Measurements from ENCODE around the gene CCL23. TPM values are rescaled to one million over a fixed set of nuclear protein-coding genes. Genes with fewer than 3 reads are reported as not detected.
"Not testable (repeated sequence)": the region's sequence is repeated elsewhere in the genome, so short reads cannot be mapped to it uniquely, and the experiment has no call there.

The CCL23 gene
- total and polyA plus RNA-seq, 9 of the 15 experiments (the other 6 are each of a cell fraction or from before 2014, with no cell fraction given), result not detected

DNA sequence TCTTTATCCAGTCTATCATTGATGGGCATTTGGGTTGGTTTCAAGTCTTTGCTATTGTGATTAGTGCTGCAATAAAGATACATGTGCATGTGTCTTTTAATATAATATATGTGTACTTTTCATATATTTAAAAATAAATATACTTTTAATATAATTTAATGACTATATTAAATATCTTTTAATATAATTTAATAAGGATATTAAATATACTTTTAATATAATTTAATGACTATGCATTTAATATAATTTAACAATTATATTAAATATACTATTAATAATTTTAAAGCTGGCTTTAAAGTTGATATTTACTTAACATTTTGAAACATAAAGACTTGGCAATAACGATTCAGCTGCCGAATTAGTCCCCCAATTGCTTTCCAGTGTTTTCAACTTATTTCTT lies 1.2 kb downstream of the CCL23 start:
- BruUV-seq (replicated peaks), result no TSS peak
- POLR2A ChIA-PET, result no interaction called here

DNA sequence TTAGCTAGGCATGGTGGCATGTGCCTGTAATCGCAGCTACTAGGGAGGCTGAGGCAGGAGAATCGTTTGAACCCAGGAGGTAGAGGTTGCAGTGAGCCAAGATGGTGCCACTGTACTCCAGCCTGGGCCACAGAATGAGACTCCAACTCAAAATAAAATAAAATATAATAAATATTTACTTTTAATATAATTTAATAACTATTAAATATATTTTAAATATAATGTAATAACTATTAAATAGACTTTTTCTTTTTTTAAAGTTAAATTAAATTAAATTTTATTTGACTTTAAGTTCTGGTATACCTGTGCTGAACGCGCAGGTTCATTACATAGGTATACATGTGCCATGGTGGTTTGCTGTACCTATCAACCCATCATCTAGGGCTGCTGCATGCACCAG lies 1.9 kb downstream of the CCL23 start:
- H4K20me1 ChIP-seq (replicated peaks; ENCODE audit: control insufficient read depth, insufficient read depth, low read length); H3K9me1 ChIP-seq (ENCODE audit: control insufficient read depth, insufficient read depth, low read length); H2AFZ ChIP-seq (ENCODE audit: low read depth, low read length); H3K36me3 ChIP-seq (ENCODE audit: control insufficient read depth, insufficient read depth, low read length); BruUV-seq (replicated peaks); intact Hi-C loops (cut with micrococcal nuclease); CTCF ChIA-PET (ENCODE audit: low intra/inter-chr PET ratio); FAIRE-seq; H3K9me3 ChIP-seq (replicated peaks; ENCODE audit: control insufficient read depth, insufficient read depth, low read depth, low read length); H3K27me3 ChIP-seq (ENCODE audit: control insufficient read depth in 2 of 2, insufficient read depth in 2 of 2, low read length in 2 of 2); H3K79me2 ChIP-seq (ENCODE audit: control insufficient read depth, insufficient read depth, low read length); H3K27ac ChIP-seq (ENCODE audit: extremely low read depth, low read depth, low read length); DNase-seq (ENCODE audit: extremely low read depth in 1 of 4, low spot score in 3 of 4); H3K4me3 ChIP-seq; H3K4me1 ChIP-seq (replicated peaks in 1 of 2; ENCODE audit: control insufficient read depth in 2 of 2, insufficient read depth in 2 of 2, low read length in 2 of 2); H3K4me2 ChIP-seq (ENCODE audit: insufficient read depth, low read length); ATAC-seq; POLR2A ChIA-PET; H3K9ac ChIP-seq (ENCODE audit: insufficient read depth in 1 of 2, low read depth in 2 of 2, low read length in 2 of 2); in situ Hi-C loops (cut with MboI): not testable (repeated sequence)
- 35% methylated on average over 4 of the region's 4 CpGs for WGBS (ENCODE audit: insufficient coverage, low coverage, missing lambda C conversion rate)

More for the DNA sequence above, 1.2 kb downstream of the CCL23 start:
- Histone ChIP-seq H3K36me3 (ENCODE audit: control insufficient read depth, insufficient read depth, low read length) (no peaks in the 10 kb centered on the region), H4K20me1 (replicated peaks; ENCODE audit: control insufficient read depth, insufficient read depth, low read length) (0 out of 2 replicates have a peak, but pooled peaks cover 3% of the 10 kb centered on the region), H3K4me1 (replicated peaks in 1 of 2; ENCODE audit: control insufficient read depth in 2 of 2, insufficient read depth in 2 of 2, low read length in 2 of 2) (no peaks in the 10 kb centered on the region; a peak in 1 of 5 replicates), H3K4me3 (no peak overlapping the region), H3K79me2 (ENCODE audit: control insufficient read depth, insufficient read depth, low read length) (no peaks in the 10 kb centered on the region), H2AFZ (ENCODE audit: low read depth, low read length) (no peak overlapping the region), H3K9ac (ENCODE audit: insufficient read depth in 1 of 2, low read depth in 2 of 2, low read length in 2 of 2) (no peak overlapping the region), H3K9me1 (ENCODE audit: control insufficient read depth, insufficient read depth, low read length) (no peaks in the 10 kb centered on the region), H3K27ac (ENCODE audit: extremely low read depth, low read depth, low read length) (no peak overlapping the region), H3K27me3 (ENCODE audit: control insufficient read depth in 2 of 2, insufficient read depth in 2 of 2, low read length in 2 of 2) (peaks cover 0 to 6% of the 10 kb centered on the region in 2 experiments; a peak in 3 of 5 replicates), H3K9me3 (replicated peaks; ENCODE audit: control insufficient read depth, insufficient read depth, low read depth, low read length) (no peaks in the 10 kb centered on the region), H3K4me2 (ENCODE audit: insufficient read depth, low read length) (no peak overlapping the region)
- TF ChIP-seq XRCC5 (IDR thresholded peaks at IDR 0.05; ENCODE audit: low read depth, low read length) (no peak), HNRNPUL1 (IDR thresholded peaks at IDR 0.05; ENCODE audit: low read length) (no peak), YY1 (IDR thresholded peaks at IDR 0.05; ENCODE audit: borderline replicate concordance in 1 of 3, control insufficient read depth in 1 of 3, extremely low read depth in 1 of 3, insufficient read depth in 3 of 3, insufficient read length in 1 of 3, insufficient replicate concordance in 2 of 3, low read depth in 1 of 3, low read length in 2 of 3) (no peak), RFX1 (IDR thresholded peaks at IDR 0.05) (no peak), FIP1L1 (IDR thresholded peaks at IDR 0.05; ENCODE audit: low read depth, low read length, poor library complexity, severe bottlenecking) (no peak), YBX1 (IDR thresholded peaks at IDR 0.05) (no peak), ATF3 (IDR thresholded peaks at IDR 0.05) (no peak), ATF3 (CRISPR knock-in tag; conservative IDR thresholded peaks at IDR 0.05) (no peak), CBFA2T2 (conservative IDR thresholded peaks at IDR 0.05) (no peak), ZNF511 (CRISPR knock-in tag; IDR thresholded peaks at IDR 0.05) (no peak), RBM15 (IDR thresholded peaks at IDR 0.05; ENCODE audit: insufficient read depth, low read length) (no peak), ZNF3 (CRISPR knock-in tag; IDR thresholded peaks at IDR 0.05) (no peak), ELF2 (CRISPR knock-in tag; IDR thresholded peaks at IDR 0.05) (no peak), PHTF2 (CRISPR knock-in tag; IDR thresholded peaks at IDR 0.05) (no peak), DPF2 (IDR thresholded peaks at IDR 0.05) (no peak), CREBBP (IDR thresholded peaks at IDR 0.05; ENCODE audit: low read depth, low read length) (no peak)
- intact Hi-C loops (cut with micrococcal nuclease) (no loop called here), in situ Hi-C loops (cut with MboI) (no loop called here)
- DNase-seq (ENCODE audit: extremely low read depth in 1 of 4, low spot score in 3 of 4), result no peak
- CTCF ChIA-PET (ENCODE audit: low intra/inter-chr PET ratio), result no interaction called here
- no peak for FAIRE-seq
- WGBS (ENCODE audit: insufficient coverage, low coverage, missing lambda C conversion rate), result 0% methylated on average over 2 of the region's 2 CpGs
- no peak for ATAC-seq
